ENCODE data around the gene PDGFA. TPM values are rescaled to one million over a fixed set of nuclear protein-coding genes. Genes with fewer than 3 reads are reported as not detected.
A peak's percentile ranks its signal among the peaks of the same experiment; 100 is the strongest.

PDGFA gene
- total RNA-seq, 4 donors from 2014 or later, result 60.2 to 123 (median 104) TPM

DNA sequence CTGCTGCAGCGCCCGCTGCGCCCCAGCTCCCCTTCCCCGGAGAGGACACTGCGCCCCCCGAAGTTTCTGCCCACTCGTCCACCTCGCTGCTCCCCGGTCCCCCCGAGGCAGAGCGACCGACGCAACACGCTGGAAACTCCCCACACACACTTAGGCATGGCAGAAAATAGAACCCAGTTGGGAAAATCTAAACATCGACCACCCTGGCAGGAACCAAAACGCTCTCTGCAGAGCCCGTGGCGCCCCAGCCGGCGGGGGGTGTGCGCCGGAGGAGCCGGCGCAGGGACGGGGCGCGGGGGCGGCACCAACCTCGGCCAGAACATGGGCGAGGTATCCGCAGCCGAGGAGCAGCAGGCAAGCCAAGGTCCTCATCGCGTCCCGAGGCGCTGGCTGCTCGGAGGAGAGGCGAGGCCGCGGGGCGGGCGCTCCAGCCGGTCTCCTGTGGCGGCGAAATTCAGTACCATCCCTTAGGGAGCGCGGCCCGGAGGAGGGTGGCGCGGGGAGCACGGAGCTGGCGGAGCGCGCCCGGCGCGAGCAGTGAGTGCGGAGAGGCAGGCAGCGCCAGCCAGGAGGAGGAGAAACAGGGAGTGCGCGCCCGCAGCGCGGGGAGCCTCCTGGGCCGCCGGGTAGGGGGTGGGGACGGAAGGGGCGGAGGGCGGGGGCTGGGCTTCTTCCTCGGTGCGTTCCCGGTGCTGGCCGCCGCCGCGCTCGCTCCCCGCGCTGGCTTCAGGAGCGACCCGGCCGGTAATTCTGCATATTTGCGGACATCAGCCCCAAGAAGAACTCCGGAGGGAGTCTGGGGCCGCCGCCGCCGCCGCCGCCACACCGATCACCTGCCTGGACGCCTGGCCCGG lies 789 bp downstream of the PDGFA start:
- H3K9me3 ChIP-seq, result no peaks in the 10 kb centered on the region
- intact Hi-C loops (cut with DNase I; ENCODE audit: low total_unique reads), result loop anchor here (10.0 kb wide), 2 partner anchors 206 to 256 kb away; partner anchors contain the start of genes DNAAF5 and PRKAR1B
- peak; percentile 87 to 96 (median 96) for TF ChIP-seq POLR2AphosphoS5 (IDR thresholded peaks at IDR 0.05)
- TF ChIP-seq, protein P1, sequence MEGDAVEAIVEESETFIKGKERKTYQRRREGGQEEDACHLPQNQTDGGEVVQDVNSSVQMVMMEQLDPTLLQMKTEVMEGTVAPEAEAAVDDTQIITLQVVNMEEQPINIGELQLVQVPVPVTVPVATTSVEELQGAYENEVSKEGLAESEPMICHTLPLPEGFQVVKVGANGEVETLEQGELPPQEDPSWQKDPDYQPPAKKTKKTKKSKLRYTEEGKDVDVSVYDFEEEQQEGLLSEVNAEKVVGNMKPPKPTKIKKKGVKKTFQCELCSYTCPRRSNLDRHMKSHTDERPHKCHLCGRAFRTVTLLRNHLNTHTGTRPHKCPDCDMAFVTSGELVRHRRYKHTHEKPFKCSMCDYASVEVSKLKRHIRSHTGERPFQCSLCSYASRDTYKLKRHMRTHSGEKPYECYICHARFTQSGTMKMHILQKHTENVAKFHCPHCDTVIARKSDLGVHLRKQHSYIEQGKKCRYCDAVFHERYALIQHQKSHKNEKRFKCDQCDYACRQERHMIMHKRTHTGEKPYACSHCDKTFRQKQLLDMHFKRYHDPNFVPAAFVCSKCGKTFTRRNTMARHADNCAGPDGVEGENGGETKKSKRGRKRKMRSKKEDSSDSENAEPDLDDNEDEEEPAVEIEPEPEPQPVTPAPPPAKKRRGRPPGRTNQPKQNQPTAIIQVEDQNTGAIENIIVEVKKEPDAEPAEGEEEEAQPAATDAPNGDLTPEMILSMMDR (IDR thresholded peaks at IDR 0.05), result peak in 1 of 5 experiments; percentile 32
- no peak for TF ChIP-seq EP300 (IDR thresholded peaks at IDR 0.05; ENCODE audit: low read depth)
- TF ChIP-seq POLR2A (IDR thresholded peaks at IDR 0.05), result peak; percentile 93
- H3K4me3 ChIP-seq, result peak overlapping the region; percentile 77 to 90 (median 84)
- peaks cover 38 to 67% (median 61%) of the 10 kb centered on the region in 4 donors for H3K4me1 ChIP-seq
- in situ Hi-C loops (cut with MboI; ENCODE audit: low pct_ligation_motif_present in 1 of 4, low pct_unique_long_range_greater_than_20kb in 1 of 4, low sequenced_read_pairs in 3 of 4), result no loop called here
- peak; percentile 88 for DNase-seq
- WGBS, 2 donors (ENCODE audit: low coverage in 1 of 2), result 2% methylated on average over 39 of the region's 93 CpGs; no CpG with 5 or more reads in 1 of the 2 donors
- peak overlapping the region; percentile 95 to 98 (median 96) for H3K27ac ChIP-seq
- no peaks in the 10 kb centered on the region for H3K36me3 ChIP-seq
- H3K27me3 ChIP-seq, result peaks cover 37% of the 10 kb centered on the region

DNA sequence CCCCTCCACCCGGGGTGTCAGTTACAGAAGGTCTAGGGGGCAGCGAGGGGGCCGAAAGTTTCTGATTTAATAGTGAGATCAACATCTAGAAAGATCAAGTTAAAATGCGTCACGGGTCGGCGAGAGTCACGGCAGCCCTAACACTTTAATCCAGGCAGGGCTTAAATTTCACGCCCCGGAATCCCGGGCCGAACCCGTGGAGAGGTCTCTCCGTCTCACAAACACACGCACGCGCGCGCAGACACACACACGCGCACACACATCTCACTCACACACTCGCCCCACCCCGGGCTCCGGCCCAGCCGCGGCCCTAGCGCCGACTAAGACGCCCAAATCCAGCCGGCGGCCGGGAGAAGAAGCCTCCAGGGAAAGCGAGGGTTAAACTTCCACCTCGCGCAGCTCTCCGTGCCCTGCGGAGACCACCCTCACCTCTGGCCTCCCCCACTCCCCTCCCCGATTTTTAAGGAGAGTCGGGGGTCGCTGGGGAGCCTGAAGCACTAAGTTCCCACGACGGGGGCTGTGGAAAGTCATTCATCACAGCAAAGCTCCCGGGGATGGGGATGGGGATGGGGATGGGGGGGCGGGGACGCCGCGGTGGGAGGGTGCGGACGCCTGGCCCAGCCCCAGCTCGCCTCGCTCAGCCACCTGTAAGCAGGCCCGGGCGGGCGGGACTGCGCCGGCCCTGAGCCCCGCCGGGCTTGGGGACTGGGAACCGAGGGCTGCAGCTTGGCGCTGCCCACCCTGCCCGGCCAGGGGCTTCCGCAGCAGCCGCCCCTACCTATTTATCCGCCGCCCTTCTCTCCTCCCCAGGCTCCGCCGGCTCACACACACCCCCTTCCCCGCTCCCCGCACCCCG lies 1.6 kb downstream of the PDGFA start:
- H3K9me3 ChIP-seq, result no peaks in the 10 kb centered on the region
- H3K36me3 ChIP-seq, result no peaks in the 10 kb centered on the region
- peaks cover 45 to 75% (median 70%) of the 10 kb centered on the region in 4 donors for H3K4me1 ChIP-seq
- in situ Hi-C loops (cut with MboI; ENCODE audit: low pct_ligation_motif_present in 1 of 4, low pct_unique_long_range_greater_than_20kb in 1 of 4, low sequenced_read_pairs in 3 of 4), result no loop called here
- intact Hi-C loops (cut with DNase I; ENCODE audit: low total_unique reads), result loop anchor here (10.0 kb wide), 2 partner anchors 207 to 257 kb away; partner anchors contain the start of genes DNAAF5 and PRKAR1B
- H3K4me3 ChIP-seq, result peak overlapping the region; percentile 77 to 90 (median 84)
- peak; percentile 73 for DNase-seq
- 1% methylated on average over 50 of the region's 70 CpGs; no CpG with 5 or more reads in 1 of the 2 donors for WGBS, 2 donors (ENCODE audit: low coverage in 1 of 2)
- H3K27ac ChIP-seq, result peak overlapping the region; percentile 95 to 98 (median 96)
- peak in 1 of 3 donors; percentile 47 for TF ChIP-seq POLR2AphosphoS5 (IDR thresholded peaks at IDR 0.05)
- no peak for TF ChIP-seq POLR2A (IDR thresholded peaks at IDR 0.05)
- H3K27me3 ChIP-seq, result peaks cover 29% of the 10 kb centered on the region

DNA sequence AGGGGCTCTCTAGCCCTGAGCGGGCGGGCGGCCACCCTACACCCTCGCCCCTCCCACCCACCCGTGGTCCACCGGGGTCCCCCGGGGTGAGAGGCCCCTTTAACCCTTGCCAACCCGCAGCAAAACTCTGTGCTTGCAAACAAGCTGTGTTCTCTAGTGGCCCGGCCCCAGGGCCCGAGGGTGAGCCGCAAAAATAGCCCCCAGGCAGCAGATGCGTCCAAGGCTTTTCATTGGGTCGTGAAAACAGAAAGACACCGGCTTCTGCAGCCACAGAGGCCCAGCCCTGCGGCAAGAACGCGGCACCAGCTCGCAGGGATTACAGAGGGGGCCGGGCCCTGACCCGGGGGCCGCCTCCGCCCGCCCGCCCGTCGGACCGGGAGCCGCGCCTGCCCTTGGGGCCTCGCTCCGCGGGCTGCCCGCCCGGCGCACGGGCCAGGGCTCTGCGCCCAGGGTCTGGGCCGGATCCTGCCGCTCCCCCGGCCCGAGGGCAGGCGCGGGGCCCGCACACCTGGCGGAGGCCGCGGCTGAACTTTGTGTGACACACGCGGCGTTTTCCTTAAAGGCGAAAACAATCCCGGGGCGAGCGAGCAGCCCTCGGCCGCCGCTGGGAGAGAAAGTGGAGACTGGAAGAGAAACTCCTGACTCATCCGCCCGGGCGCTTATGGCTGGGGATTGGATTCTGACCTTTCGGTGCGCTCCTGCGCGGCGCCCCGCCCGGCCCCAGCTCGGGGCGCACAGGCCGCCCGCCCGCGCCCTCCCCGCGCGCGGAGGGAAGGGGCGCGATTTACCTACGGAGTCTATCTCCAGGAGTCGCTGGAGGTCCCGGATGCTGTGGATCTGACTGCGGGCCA lies 2.8 kb downstream of the PDGFA start:
- peak overlapping the region; percentile 39 to 85 (median 80) for H3K4me3 ChIP-seq
- in situ Hi-C loops (cut with MboI; ENCODE audit: low pct_ligation_motif_present in 1 of 4, low pct_unique_long_range_greater_than_20kb in 1 of 4, low sequenced_read_pairs in 3 of 4), result no loop called here

More for the DNA sequence above, 2.8 kb downstream of the PDGFA start:
- Histone ChIP-seq H3K9me3 (no peaks in the 10 kb centered on the region), H3K27ac (peak overlapping the region; percentile 95 to 98 (median 96)), H3K27me3 (peaks cover 17% of the 10 kb centered on the region), H3K4me1 (peaks cover 44 to 76% (median 71%) of the 10 kb centered on the region in 4 donors), H3K36me3 (peaks cover 0 to under 1% (median 0%) of the 10 kb centered on the region in 4 donors)
- WGBS, 2 donors (ENCODE audit: low coverage in 1 of 2), result 7% methylated on average over 71 of the region's 83 CpGs; no CpG with 5 or more reads in 1 of the 2 donors
- DNase-seq, result peak; percentile 83
- intact Hi-C loops (cut with DNase I; ENCODE audit: low total_unique reads), result loop anchor here (10.0 kb wide), 2 partner anchors 208 to 258 kb away; partner anchors contain the start of genes DNAAF5 and PRKAR1B
- TF ChIP-seq, protein P1 (IDR thresholded peaks at IDR 0.05), result peak in 1 of 5 experiments; percentile 12
- TF ChIP-seq POLR2AphosphoS5 (IDR thresholded peaks at IDR 0.05) (peak in 2 of 3 donors; percentile 58 to 60), EP300 (IDR thresholded peaks at IDR 0.05; ENCODE audit: low read depth) (no peak), POLR2A (IDR thresholded peaks at IDR 0.05) (peak; percentile 61)
